Panc1 (cell line): Measurements from ENCODE around the gene CSNK2A1.

ENCODE experiments used
- POLR2AphosphoS5 ChIP-seq: IDR thresholded peaks from 2 replicates; pipeline ENCODE4 v1.6.1; 2012; ENCODE audit warnings: mild to moderate bottlenecking, low read depth, low read length, moderate library complexity
- SIN3A ChIP-seq: IDR thresholded peaks from 2 replicates; pipeline ENCODE4 v1.6.1; 2012; ENCODE audit warnings: low read depth, mild to moderate bottlenecking, low read length, moderate library complexity, borderline replicate concordance; ENCODE audit not compliant: insufficient read depth
- TCF7L2 ChIP-seq: IDR thresholded peaks from 2 replicates; pipeline ENCODE4 v1.6.1; 2011; ENCODE audit warnings: mild to moderate bottlenecking, low read depth, low read length, inconsistent platforms
- TF ChIP-seq, protein P1 (sequence below): fragments of 450-650 bp; IDR thresholded peaks from 2 replicates; pipeline ENCODE4 v1.5.1; 2017; ENCODE audit warnings: mild to moderate bottlenecking

DNA sequence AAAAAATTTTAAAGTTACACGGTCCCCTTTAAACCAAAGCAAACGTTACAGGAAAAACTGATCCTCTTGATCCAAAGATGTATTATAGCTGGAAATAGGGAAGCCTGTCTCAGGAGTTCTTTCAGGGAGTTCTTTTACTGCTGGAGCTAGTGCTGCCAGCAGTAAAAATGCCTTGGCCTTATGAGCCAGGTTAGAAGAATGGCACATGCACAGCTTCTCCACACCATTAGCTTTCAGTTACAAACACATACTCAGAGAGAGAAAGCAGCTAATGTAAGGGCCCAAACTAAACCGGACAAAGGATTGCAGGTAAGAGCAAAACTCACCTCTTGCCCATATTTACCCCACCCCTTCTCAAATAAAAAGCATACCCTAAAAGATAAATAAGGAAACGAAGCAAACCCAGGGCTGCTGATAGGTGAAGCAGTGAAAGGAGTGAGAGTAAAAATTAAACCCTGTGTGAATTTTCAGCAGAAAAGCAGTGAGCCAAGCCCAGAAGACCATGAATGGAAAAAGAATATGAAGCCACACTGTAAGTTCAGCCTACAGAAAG, 100.3 kb downstream of the CSNK2A1 start:
- TF ChIP-seq, protein P1, sequence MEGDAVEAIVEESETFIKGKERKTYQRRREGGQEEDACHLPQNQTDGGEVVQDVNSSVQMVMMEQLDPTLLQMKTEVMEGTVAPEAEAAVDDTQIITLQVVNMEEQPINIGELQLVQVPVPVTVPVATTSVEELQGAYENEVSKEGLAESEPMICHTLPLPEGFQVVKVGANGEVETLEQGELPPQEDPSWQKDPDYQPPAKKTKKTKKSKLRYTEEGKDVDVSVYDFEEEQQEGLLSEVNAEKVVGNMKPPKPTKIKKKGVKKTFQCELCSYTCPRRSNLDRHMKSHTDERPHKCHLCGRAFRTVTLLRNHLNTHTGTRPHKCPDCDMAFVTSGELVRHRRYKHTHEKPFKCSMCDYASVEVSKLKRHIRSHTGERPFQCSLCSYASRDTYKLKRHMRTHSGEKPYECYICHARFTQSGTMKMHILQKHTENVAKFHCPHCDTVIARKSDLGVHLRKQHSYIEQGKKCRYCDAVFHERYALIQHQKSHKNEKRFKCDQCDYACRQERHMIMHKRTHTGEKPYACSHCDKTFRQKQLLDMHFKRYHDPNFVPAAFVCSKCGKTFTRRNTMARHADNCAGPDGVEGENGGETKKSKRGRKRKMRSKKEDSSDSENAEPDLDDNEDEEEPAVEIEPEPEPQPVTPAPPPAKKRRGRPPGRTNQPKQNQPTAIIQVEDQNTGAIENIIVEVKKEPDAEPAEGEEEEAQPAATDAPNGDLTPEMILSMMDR, result no peak
- TF ChIP-seq TCF7L2, result no peak
- TF ChIP-seq POLR2AphosphoS5, result no peak
- no peak for TF ChIP-seq SIN3A
